Spinal cord (tissue), 10 donors: ENCODE results near the gene TMEM184A. TPM values are rescaled to one million over a fixed set of nuclear protein-coding genes. Genes with fewer than 3 reads are reported as not detected.
A peak's percentile ranks its signal among the peaks of the same experiment; 100 is the strongest.

ENCODE experiments used
- DNase-seq, 6 donors: peaks; one replicate each; pipeline versions ENCODE4 v3.0.0 to v3.0.0-alpha.2; 2013 to 2015; ENCODE audit warnings: low spot score in 6 of 6, low read depth in 4 of 6
- H3K27ac ChIP-seq: one replicate; pipeline ENCODE4 v1.5.1; 2013; ENCODE audit warnings: low read depth, low read length, control low read depth
- H3K27me3 ChIP-seq: one replicate; pipeline ENCODE4 v1.6.1; 2013; ENCODE audit warnings: low read length; ENCODE audit not compliant: control insufficient read depth, insufficient read depth
- H3K36me3 ChIP-seq: one replicate; pipeline ENCODE4 v1.6.1; 2013; ENCODE audit warnings: low read length; ENCODE audit not compliant: control insufficient read depth, insufficient read depth
- H3K4me1 ChIP-seq: one replicate; pipeline ENCODE4 v1.6.1; 2013; ENCODE audit warnings: low read length; ENCODE audit not compliant: control insufficient read depth, insufficient read depth
- H3K4me3 ChIP-seq: one replicate; pipeline ENCODE4 v1.5.1; 2013; ENCODE audit warnings: low read depth, low read length, control low read depth
- H3K9me3 ChIP-seq: one replicate; pipeline ENCODE4 v1.6.1; 2013; ENCODE audit warnings: low read length; ENCODE audit not compliant: control insufficient read depth, insufficient read depth
- WGBS: methylation state at CpG from one replicate; pipeline ENCODE4 v1.1.5; 2013; ENCODE audit warnings: missing lambda C conversion rate; ENCODE audit not compliant: insufficient coverage; 5-methylcytosine and 5-hydroxymethylcytosine counted together
- polyA plus RNA-seq, 2 donors: library from polyadenylated mRNA; unstranded; fragments of 120-200 nt; gene quantifications; one replicate each; pipeline ENCODE4 v1.2.1, GENCODE V29; 2013; ENCODE audit not compliant: insufficient read length in 2 of 2
- total RNA-seq, 2 donors: library from RNA; depleted of rRNA in 1 of 2; stranded (reverse); fragments of 120-200 nt in 1 of 2; fragments of >200 nt in 1 of 2; gene quantifications; one replicate each; pipeline versions ENCODE4 v1.2.3 to v1.2.4, GENCODE V29; 2013 to 2014
- donor health status: healthy.

The TMEM184A gene
- total and polyA plus RNA-seq, 4 donors: 0.20 to 2.3 (median 0.54) TPM

DNA sequence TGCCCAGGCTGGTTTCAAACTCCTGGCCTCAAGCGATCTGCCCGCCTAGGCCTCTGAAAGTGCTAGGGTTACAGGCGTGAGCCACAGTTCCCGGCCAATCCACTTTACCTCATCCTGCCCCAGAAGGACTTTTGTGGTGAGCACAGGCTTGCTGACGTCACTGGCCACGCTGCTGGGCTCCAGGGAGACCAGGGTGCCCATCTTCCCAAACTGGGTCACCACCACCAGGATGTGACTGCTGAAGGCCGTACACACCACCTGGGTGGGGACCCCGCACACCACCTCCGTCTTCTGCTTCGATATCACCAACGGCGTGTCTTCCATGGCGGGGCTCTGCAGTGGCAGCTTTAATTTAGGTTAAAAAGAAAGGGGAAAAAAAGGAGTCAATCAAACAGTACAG lies 13.0 kb upstream of the TMEM184A start:
- no peak for DNase-seq
- 90% methylated on average over 9 of the region's 13 CpGs for WGBS
- Histone ChIP-seq H3K4me1 (peaks cover 38% of the 10 kb centered on the region), H3K27me3 (no peaks in the 10 kb centered on the region), H3K4me3 (peak overlapping the region; percentile 60), H3K36me3 (peaks cover 33% of the 10 kb centered on the region), H3K9me3 (no peaks in the 10 kb centered on the region), H3K27ac (no peak overlapping the region)

GRCh38 chr7:1567896-1568510 lies 12.0 kb upstream of the TMEM184A start:
- 73% methylated on average over 15 of the region's 17 CpGs for WGBS
- peaks cover 38% of the 10 kb centered on the region for H3K4me1 ChIP-seq
- peak overlapping the region; percentile 25 for H3K27ac ChIP-seq
- H3K4me3 ChIP-seq: no peak overlapping the region
- peak in 1 of 6 donors; percentile 33 for DNase-seq
- H3K36me3 ChIP-seq: peaks cover 35% of the 10 kb centered on the region
- H3K27me3 ChIP-seq: no peaks in the 10 kb centered on the region
- H3K9me3 ChIP-seq: no peaks in the 10 kb centered on the region

DNA sequence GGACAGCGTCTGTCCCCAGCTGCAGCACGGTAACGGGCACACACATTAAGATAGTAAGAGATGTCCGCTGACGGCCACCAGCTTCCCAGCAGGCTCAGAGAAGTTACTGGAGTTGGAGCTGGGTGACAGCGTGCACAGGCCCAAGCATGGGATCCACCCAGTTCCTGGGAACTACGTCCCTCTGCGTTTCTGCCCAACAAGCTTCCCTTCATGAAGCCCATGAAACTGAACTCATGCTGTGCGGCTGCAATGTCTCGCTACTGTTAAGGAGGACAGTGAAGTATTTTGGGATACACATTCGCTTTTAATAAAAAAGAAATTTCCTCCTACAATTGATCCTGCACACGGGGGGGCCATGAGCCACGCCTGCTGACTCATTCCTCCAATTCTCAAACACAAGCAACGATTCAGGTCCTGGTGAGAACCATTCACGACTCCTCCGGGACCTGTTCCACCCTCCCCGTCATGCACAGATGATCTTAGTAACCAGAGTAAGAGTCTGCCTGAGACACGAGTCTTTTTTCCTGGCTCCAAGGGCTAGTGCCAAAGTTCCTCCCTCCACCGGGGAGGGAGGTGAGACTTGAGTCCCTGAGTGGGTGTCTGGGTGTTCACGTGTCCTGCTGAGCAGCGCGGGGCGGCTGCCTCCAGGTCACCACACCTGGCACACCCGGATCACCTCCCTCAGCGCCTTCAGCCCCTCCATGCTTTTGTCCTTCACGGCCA lies 11.2 kb upstream of the TMEM184A start:
- WGBS: 81% methylated on average over 19 of the region's 26 CpGs
- no peaks in the 10 kb centered on the region for H3K27me3 ChIP-seq

GRCh38 chr7:1566687-1567048 lies 10.7 kb upstream of the TMEM184A start:
- peaks cover 35% of the 10 kb centered on the region for H3K36me3 ChIP-seq
- 82% methylated on average over 11 of the region's 13 CpGs for WGBS
- no peak for DNase-seq
- H3K27me3 ChIP-seq: no peaks in the 10 kb centered on the region
- H3K9me3 ChIP-seq: no peaks in the 10 kb centered on the region
- no peak overlapping the region for H3K4me3 ChIP-seq
- no peak overlapping the region for H3K27ac ChIP-seq
- H3K4me1 ChIP-seq: peaks cover 50% of the 10 kb centered on the region

More for the DNA sequence above, 11.2 kb upstream of the TMEM184A start:
- H3K4me1 ChIP-seq: peaks cover 46% of the 10 kb centered on the region
- H3K9me3 ChIP-seq: no peaks in the 10 kb centered on the region
- H3K27ac ChIP-seq: peak overlapping the region; percentile 25
- H3K36me3 ChIP-seq: peaks cover 35% of the 10 kb centered on the region
- no peak for DNase-seq
- no peak overlapping the region for H3K4me3 ChIP-seq

GRCh38 chr7:1564603-1565022 lies 8.6 kb upstream of the TMEM184A start:
- H3K9me3 ChIP-seq: no peaks in the 10 kb centered on the region
- H3K4me1 ChIP-seq: peaks cover 40% of the 10 kb centered on the region
- no peak for DNase-seq
- no peaks in the 10 kb centered on the region for H3K27me3 ChIP-seq
- WGBS: 86% methylated on average over 19 of the region's 23 CpGs
- no peak overlapping the region for H3K4me3 ChIP-seq
- H3K36me3 ChIP-seq: peaks cover 37% of the 10 kb centered on the region
- H3K27ac ChIP-seq: no peak overlapping the region

- no peak for DNase-seq
- H3K4me1 ChIP-seq: peaks cover 35% of the 10 kb centered on the region
- no peaks in the 10 kb centered on the region for H3K9me3 ChIP-seq
- H3K27me3 ChIP-seq: no peaks in the 10 kb centered on the region
- WGBS: 91% methylated on average over 7 of the region's 15 CpGs
- no peak overlapping the region for H3K27ac ChIP-seq
- peaks cover 40% of the 10 kb centered on the region for H3K36me3 ChIP-seq
- H3K4me3 ChIP-seq: no peak overlapping the region
Measured at GRCh38 chr7:1563981-1564602, 8.1 kb upstream of the TMEM184A start.

DNA sequence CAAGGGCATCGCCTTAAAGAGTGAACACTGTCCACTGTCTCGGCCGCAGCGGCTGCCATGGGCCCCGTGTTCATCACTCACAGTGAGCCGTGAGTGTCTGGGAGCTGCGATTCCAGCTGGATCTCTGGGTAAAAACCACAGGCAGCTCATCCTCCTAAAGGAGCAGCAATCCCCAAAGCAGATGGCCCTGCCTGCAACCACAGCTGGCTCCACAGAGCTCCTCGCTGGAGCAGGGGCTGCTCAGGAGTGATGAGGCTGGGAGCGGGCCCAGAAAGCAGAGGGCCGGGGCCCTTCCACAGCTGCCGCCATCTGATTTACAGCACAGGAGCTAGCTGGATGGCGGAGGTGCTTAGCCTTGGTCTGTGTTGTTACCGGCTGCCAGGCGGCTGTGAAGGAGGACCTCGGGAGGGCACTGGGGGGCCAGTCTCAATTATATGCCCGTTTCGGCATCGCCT lies 6.6 kb upstream of the TMEM184A start:
- no peaks in the 10 kb centered on the region for H3K27me3 ChIP-seq
- H3K36me3 ChIP-seq: peaks cover 39% of the 10 kb centered on the region
- peak in 1 of 6 donors; percentile 88 for DNase-seq
- 52% methylated on average over 18 of the region's 18 CpGs for WGBS
- H3K27ac ChIP-seq: no peak overlapping the region
- no peaks in the 10 kb centered on the region for H3K9me3 ChIP-seq
- no peak overlapping the region for H3K4me3 ChIP-seq
- peaks cover 21% of the 10 kb centered on the region for H3K4me1 ChIP-seq

GRCh38 chr7:1562116-1562515 lies 6.1 kb upstream of the TMEM184A start:
- WGBS: 26% methylated on average over 16 of the region's 16 CpGs
- Histone ChIP-seq H3K36me3 (peaks cover 34% of the 10 kb centered on the region), H3K4me3 (no peak overlapping the region), H3K4me1 (peaks cover 17% of the 10 kb centered on the region), H3K27me3 (no peaks in the 10 kb centered on the region), H3K9me3 (no peaks in the 10 kb centered on the region), H3K27ac (no peak overlapping the region)
- DNase-seq: peak in 1 of 6 donors; percentile 67

DNA sequence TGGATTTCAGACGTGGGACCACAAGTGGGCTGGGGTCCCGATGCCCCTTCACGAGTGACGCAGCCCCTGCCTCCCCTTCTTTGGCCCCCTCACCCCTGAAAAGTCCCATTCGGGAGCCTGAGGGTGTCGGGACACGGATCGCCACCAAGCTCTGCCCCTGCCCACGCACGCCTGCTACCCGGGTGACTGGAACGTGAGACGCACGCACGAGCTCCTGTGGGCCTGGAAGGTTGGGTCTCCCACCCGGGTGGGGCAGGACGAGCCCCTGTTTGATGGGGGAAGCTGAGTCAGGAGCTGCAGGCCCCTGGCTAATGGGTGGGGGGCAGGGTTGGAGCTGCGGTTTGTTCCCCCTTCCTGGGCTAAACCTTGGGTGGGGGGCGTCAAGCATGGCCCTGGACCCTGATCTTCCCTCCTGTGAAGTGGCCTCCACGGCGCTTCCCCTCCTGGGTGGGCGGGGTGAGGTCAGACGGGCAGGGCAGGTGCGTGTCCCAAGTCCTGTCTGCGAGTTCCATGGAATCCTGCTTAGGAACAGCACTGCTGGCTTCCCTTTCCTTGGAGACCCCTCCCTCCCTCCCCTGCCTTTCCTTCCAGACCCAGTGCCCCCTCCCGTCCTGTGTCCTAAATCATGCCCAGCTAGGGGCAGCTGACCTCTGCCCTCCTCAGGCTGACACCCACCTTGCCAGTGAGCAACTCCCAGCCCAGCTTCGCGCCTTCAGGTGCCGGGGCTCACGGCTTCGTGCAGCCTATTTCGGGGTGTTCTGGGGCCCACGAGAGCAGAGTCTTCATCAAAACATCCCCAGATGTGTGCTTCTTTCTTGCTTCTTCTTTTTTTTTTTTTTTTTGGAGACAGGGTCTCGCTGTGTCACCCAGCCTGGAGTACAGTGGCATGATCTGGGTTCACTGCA lies 5.3 kb upstream of the TMEM184A start:
- H3K9me3 ChIP-seq: no peaks in the 10 kb centered on the region
- DNase-seq: no peak
- no peak overlapping the region for H3K27ac ChIP-seq
- 78% methylated on average over 34 of the region's 34 CpGs for WGBS
- H3K27me3 ChIP-seq: no peaks in the 10 kb centered on the region
- peaks cover 13% of the 10 kb centered on the region for H3K4me1 ChIP-seq
- H3K4me3 ChIP-seq: no peak overlapping the region
- peaks cover 26% of the 10 kb centered on the region for H3K36me3 ChIP-seq
